Measurements from ENCODE around the gene RASGRF1. TPM values are rescaled to one million over a fixed set of nuclear protein-coding genes. Genes with fewer than 3 reads are reported as not detected.

The RASGRF1 gene
- total RNA-seq, 1 experiment from 2014 or later: not detected

DNA sequence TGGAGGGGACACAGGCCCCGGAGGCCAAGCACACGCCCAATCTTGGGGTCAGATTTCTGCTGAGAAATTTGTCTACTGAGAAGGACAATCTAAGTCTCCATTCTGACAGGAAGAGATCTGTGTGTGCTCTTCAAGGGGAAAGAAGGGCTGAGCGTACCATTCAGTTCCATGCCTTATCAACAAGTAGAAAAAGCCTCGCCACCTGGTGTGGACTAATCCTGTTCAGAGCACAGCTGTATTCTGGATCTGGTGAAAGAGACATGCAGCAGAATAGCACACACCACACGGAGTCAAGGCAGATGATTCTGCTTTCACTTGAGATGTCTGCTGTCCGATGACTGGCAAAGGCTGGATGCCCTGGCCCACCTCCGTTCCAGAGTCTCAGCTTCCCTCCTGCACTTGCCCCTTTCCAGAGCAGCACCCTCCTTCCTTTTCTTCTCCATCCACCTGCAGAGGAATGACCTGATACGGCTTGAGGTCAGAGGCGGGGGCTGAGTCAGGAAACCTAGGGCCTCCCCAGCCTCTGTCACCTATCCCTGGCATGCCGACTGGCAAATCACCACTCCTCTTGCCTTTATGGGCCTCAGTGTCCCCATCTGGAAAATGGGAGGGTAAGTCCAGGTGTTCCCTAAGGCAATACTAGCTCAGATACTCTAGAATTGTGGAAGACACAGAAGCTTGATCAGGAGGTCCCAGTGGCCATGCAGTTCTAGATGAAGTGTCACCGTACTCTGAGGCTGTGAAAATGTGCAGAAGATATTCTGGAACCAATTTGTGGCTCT lies 108.9 kb downstream of the RASGRF1 start:
- peaks cover 5% of the 10 kb centered on the region; the same call in 1 of the 2 replicates for H3K4me1 ChIP-seq (ENCODE audit: insufficient read depth, low read length)
- H3K79me2 ChIP-seq (ENCODE audit: low read length): no peaks in the 10 kb centered on the region
- H3K9ac ChIP-seq (ENCODE audit: low read length): no peak overlapping the region
- ChIA-PET POLR2A (ENCODE audit: unreplicated experiment) (no interaction called here), CTCF (no interaction called here)
- no TSS peak for BruUV-seq (replicated peaks)
- ATAC-seq: no peak
- no peaks in the 10 kb centered on the region for H3K36me3 ChIP-seq (ENCODE audit: low read depth, low read length)
- no peaks in the 10 kb centered on the region for H3K9me3 ChIP-seq (ENCODE audit: low read length)
- intact Hi-C loops (cut with micrococcal nuclease): no loop called here
- no peaks in the 10 kb centered on the region for H3K27me3 ChIP-seq (ENCODE audit: low read length)
- H2AFZ ChIP-seq (ENCODE audit: low read length): no peak overlapping the region
- H3K4me2 ChIP-seq (ENCODE audit: low read length): no peak overlapping the region
- no peak for DNase-seq
- TF ChIP-seq EZH2 (IDR thresholded peaks at IDR 0.05; ENCODE audit: low read length, unreplicated experiment) (no peak), EZH2phosphoT487 (IDR thresholded peaks at IDR 0.05; ENCODE audit: borderline replicate concordance, low read length) (no peak)
- TF ChIP-seq, protein P1, sequence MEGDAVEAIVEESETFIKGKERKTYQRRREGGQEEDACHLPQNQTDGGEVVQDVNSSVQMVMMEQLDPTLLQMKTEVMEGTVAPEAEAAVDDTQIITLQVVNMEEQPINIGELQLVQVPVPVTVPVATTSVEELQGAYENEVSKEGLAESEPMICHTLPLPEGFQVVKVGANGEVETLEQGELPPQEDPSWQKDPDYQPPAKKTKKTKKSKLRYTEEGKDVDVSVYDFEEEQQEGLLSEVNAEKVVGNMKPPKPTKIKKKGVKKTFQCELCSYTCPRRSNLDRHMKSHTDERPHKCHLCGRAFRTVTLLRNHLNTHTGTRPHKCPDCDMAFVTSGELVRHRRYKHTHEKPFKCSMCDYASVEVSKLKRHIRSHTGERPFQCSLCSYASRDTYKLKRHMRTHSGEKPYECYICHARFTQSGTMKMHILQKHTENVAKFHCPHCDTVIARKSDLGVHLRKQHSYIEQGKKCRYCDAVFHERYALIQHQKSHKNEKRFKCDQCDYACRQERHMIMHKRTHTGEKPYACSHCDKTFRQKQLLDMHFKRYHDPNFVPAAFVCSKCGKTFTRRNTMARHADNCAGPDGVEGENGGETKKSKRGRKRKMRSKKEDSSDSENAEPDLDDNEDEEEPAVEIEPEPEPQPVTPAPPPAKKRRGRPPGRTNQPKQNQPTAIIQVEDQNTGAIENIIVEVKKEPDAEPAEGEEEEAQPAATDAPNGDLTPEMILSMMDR (conservative IDR thresholded peaks at IDR 0.05; ENCODE audit: low read depth, low read length): no peak
- no peaks in the 10 kb centered on the region for H3F3A ChIP-seq (ENCODE audit: low read length, unreplicated experiment)
- H3K27ac ChIP-seq (ENCODE audit: low read length): no peak overlapping the region
- no peaks in the 10 kb centered on the region for H3K9me2 ChIP-seq (replicated peaks; ENCODE audit: low read length)
- H4K20me1 ChIP-seq (ENCODE audit: low read length): no peaks in the 10 kb centered on the region
- no peak overlapping the region for H3K4me3 ChIP-seq (ENCODE audit: low read length)

DNA sequence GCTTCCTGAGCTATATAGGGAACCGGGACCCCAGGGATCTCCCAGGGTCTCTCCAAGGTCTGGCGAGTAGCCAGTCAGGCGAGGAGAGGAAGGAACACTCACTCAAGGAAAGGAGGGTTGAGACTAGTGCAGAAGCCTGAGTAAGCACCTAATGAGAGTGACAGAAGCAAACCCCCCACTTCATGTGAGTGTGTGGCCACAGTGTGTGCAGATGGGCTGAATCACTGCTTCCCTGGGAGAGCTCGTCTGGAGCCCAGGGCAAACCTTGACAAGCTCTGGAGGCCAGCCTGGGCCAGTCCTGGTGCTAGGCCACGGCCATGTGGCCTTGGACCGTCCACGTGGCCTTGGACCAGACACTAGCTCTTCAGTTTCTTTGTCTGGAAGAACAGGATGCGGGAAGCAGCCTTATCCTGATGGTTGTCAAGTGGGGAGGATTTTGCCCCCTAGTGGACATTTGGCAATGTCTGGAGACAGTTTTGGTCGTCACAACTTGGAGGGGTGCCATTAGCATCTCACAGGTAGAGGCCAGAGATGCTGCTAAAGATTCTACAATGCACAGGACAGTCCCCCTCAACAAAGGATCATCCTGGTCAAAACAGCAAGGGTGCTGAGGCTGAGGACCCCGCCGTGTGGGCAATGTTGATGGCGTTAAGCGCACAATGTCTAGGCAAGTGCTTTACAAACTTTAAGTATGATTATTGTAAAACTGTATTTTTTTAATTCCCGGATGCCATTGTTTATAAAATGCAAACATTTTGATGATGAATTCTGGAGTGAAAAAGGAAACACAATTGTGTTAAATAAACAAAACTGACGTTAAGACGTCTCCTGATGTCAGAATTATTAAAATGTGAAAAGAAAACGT lies 110.9 kb downstream of the RASGRF1 start:
- intact Hi-C loops (cut with micrococcal nuclease): loop anchor here (1.0 to 2.0 kb wide), 3 partner anchors 29 to 70 kb away; no protein-coding TSS in a partner anchor
- Histone ChIP-seq H3K36me3 (ENCODE audit: low read depth, low read length) (no peaks in the 10 kb centered on the region), H3K9me3 (ENCODE audit: low read length) (no peaks in the 10 kb centered on the region), H3K4me2 (ENCODE audit: low read length) (no peak overlapping the region), H3F3A (ENCODE audit: low read length, unreplicated experiment) (no peaks in the 10 kb centered on the region), H3K27ac (ENCODE audit: low read length) (peak overlapping the region; percentile 19; the same call in 1 of the 2 replicates), H3K79me2 (ENCODE audit: low read length) (no peaks in the 10 kb centered on the region), H3K9me2 (replicated peaks; ENCODE audit: low read length) (no peaks in the 10 kb centered on the region), H3K9ac (ENCODE audit: low read length) (peak overlapping the region; percentile 65), H3K27me3 (ENCODE audit: low read length) (no peaks in the 10 kb centered on the region), H4K20me1 (ENCODE audit: low read length) (no peaks in the 10 kb centered on the region), H3K4me1 (ENCODE audit: insufficient read depth, low read length) (peaks cover 5% of the 10 kb centered on the region; the same call in 1 of the 2 replicates), H3K4me3 (ENCODE audit: low read length) (no peak overlapping the region), H2AFZ (ENCODE audit: low read length) (peak overlapping the region; percentile 92)
- TF ChIP-seq EZH2phosphoT487 (IDR thresholded peaks at IDR 0.05; ENCODE audit: borderline replicate concordance, low read length): no peak
- TF ChIP-seq, protein P1 (conservative IDR thresholded peaks at IDR 0.05; ENCODE audit: low read depth, low read length): peak; percentile 84
- no peak for TF ChIP-seq EZH2 (IDR thresholded peaks at IDR 0.05; ENCODE audit: low read length, unreplicated experiment)
- ChIA-PET CTCF (interaction anchor here (0.5 to 0.7 kb wide), 5 partner anchors 30 to 99 kb away, joined by 3 to 7 read pairs (median 3); no protein-coding TSS in a partner anchor), POLR2A (ENCODE audit: unreplicated experiment) (no interaction called here)
- peak; percentile 91 for ATAC-seq
- BruUV-seq (replicated peaks): no TSS peak
- peak; percentile 92 for DNase-seq
